Activated B cell treated with CpG ODN at 0.5 μM for 24 hours (primary cell): ENCODE data around the gene TBC1D12. TPM values are rescaled to one million over a fixed set of nuclear protein-coding genes. Genes with fewer than 3 reads are reported as not detected.
"Not testable (repeated sequence)": the region's sequence is repeated elsewhere in the genome, so short reads cannot be mapped to it uniquely, and the experiment has no call there.

ENCODE experiments used
- ATAC-seq: fragments of 200-7000 bp; cut with Tn5 transposase; one replicate; pipeline ENCODE4 v1.10.0; 2021; ENCODE audit warnings: low read depth, mild to moderate bottlenecking, moderate library complexity
- CTCF ChIA-PET: fragments of 350-600 bp; sonication (Branson Sonifier 250); formaldehyde crosslinking; loops from one replicate; lab custom pipeline; 2021; ENCODE audit warnings: antibody characterized with exemption; lab: Charles Lee
- POLR2A ChIA-PET: fragments of 350-600 bp; sonication (Branson Sonifier 250); formaldehyde crosslinking; loops from one replicate; lab custom pipeline; 2021; ENCODE audit warnings: antibody characterized with exemption; lab: Charles Lee
- DNase-seq: peaks from one replicate; pipeline ENCODE4 v3.0.0; 2022
- H3K27ac Mint-ChIP-seq: one replicate; pipeline ENCODE4 v1.8.0; 2020; ENCODE audit warnings: mixed read lengths
- H3K27me3 Mint-ChIP-seq: one replicate; pipeline ENCODE4 v1.8.0; 2021; ENCODE audit warnings: mixed read lengths
- H3K36me3 Mint-ChIP-seq: one replicate; pipeline ENCODE4 v1.8.0; 2021; ENCODE audit warnings: low read depth, mixed read lengths
- H3K4me1 Mint-ChIP-seq: one replicate; pipeline ENCODE4 v1.8.0; 2021; ENCODE audit warnings: mixed read lengths
- H3K4me3 Mint-ChIP-seq: one replicate; pipeline ENCODE4 v1.8.0; 2020; ENCODE audit warnings: mild to moderate bottlenecking, mixed read lengths
- H3K9me3 Mint-ChIP-seq: one replicate; pipeline ENCODE4 v1.8.0; 2020; ENCODE audit warnings: mixed read lengths
- intact Hi-C: fragments of 100-400 bp; cut with micrococcal nuclease; formaldehyde crosslinking; loops from one replicate; pipeline ENCODE4 v1.15.1; 2024
- total RNA-seq: library from RNA; stranded (reverse); gene quantifications from 2 replicates; pipeline ENCODE4 v1.2.3, GENCODE V29; 2022
- TF ChIP-seq, protein P1 (sequence below): fragments of 200-600 bp; IDR thresholded peaks from one replicate; pipeline ENCODE4 v1.8.0; 2022; ENCODE audit warnings: antibody characterized with exemption, mild to moderate bottlenecking

Gene TBC1D12
- total RNA-seq, 1 donor from 2014 or later: 6.1 TPM

DNA sequence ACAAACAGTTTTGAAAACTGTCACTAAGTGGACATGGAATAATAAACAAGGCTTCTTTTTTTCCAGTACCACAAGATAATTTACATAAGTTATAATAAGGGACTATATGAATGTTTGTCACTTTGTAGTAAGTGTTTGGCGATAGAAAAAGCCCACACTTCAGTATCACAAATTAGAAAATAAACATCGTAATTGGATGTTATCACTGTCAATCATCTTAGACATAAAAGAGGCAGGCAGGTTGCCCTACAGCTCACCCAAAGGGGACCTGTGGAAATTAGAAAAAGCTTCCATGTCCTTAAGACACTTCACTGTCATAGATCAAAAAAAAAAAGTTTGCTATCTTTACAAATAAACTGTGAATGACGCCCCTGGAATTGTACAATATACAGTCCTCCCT, 36.0 kb upstream of the TBC1D12 start:
- no peak overlapping the region for H3K4me3 Mint-ChIP-seq
- H3K27ac Mint-ChIP-seq: no peak overlapping the region
- no peaks in the 10 kb centered on the region for H3K9me3 Mint-ChIP-seq
- ChIA-PET POLR2A (no interaction called here), CTCF (no interaction called here)
- H3K36me3 Mint-ChIP-seq: peaks cover 8% of the 10 kb centered on the region
- TF ChIP-seq, protein P1, sequence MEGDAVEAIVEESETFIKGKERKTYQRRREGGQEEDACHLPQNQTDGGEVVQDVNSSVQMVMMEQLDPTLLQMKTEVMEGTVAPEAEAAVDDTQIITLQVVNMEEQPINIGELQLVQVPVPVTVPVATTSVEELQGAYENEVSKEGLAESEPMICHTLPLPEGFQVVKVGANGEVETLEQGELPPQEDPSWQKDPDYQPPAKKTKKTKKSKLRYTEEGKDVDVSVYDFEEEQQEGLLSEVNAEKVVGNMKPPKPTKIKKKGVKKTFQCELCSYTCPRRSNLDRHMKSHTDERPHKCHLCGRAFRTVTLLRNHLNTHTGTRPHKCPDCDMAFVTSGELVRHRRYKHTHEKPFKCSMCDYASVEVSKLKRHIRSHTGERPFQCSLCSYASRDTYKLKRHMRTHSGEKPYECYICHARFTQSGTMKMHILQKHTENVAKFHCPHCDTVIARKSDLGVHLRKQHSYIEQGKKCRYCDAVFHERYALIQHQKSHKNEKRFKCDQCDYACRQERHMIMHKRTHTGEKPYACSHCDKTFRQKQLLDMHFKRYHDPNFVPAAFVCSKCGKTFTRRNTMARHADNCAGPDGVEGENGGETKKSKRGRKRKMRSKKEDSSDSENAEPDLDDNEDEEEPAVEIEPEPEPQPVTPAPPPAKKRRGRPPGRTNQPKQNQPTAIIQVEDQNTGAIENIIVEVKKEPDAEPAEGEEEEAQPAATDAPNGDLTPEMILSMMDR: no peak
- intact Hi-C loops: no loop called here
- no peak for DNase-seq
- peaks cover 19% of the 10 kb centered on the region for H3K27me3 Mint-ChIP-seq
- H3K4me1 Mint-ChIP-seq: peaks cover 20% of the 10 kb centered on the region
- no peak for ATAC-seq

DNA sequence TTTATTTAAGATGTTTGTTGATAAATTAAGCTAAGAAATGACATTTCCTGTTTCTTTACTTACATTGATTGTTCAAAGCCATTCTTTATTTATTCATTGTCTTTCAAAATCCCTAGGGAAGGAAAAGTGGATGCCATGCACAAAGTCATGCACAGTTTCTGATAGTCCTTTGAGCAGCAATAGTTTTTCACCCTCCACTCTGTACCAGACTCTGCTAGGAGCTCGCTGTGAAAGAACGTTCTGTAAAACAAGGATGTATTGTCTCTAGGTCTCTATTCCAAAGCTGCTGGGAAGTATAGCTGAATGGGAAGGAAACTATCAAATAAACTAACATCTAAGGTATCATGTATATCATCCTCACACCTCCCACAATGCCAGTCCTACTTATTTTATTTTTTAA, 31.8 kb upstream of the TBC1D12 start:
- Mint-ChIP-seq H3K27me3 (peaks cover 32% of the 10 kb centered on the region), H3K9me3 (no peaks in the 10 kb centered on the region), H3K36me3 (no peaks in the 10 kb centered on the region), H3K4me3 (no peak overlapping the region), H3K27ac (no peak overlapping the region), H3K4me1 (no peaks in the 10 kb centered on the region)
- POLR2A ChIA-PET: no interaction called here
- ATAC-seq (no peak), DNase-seq (no peak)
- CTCF ChIA-PET: interaction anchor here (0.9 kb wide), 1 partner anchor 74 kb away, joined by 3 read pairs; no protein-coding TSS in a partner anchor
- intact Hi-C loops: no loop called here
- TF ChIP-seq, protein P1: no peak

DNA sequence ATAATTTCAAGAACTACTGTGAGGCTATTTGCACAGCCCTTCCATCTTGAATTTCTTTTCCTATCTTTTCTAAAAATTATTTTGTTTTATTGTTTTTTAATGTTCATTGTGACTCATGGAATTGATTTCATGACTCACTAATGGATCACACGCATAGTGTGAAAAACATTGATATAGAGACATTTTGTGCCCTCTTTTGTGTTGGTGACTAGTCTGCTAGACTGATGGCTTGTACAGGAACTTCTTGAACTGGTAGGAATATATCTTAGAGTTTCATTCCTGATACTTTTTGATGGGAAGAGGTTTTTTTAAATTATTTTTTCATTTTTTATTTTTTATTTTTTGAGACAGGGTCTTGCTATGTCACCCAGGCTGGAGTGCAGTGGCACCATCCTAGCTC, 27.0 kb upstream of the TBC1D12 start:
- Mint-ChIP-seq H3K4me3 (no peak overlapping the region), H3K27me3 (peaks cover 36% of the 10 kb centered on the region), H3K27ac (no peak overlapping the region), H3K4me1 (no peaks in the 10 kb centered on the region), H3K36me3 (no peaks in the 10 kb centered on the region), H3K9me3 (no peaks in the 10 kb centered on the region)
- TF ChIP-seq, protein P1: no peak
- CTCF ChIA-PET: no interaction called here
- ATAC-seq (no peak), DNase-seq (no peak)
- intact Hi-C loops: no loop called here
- POLR2A ChIA-PET: no interaction called here

DNA sequence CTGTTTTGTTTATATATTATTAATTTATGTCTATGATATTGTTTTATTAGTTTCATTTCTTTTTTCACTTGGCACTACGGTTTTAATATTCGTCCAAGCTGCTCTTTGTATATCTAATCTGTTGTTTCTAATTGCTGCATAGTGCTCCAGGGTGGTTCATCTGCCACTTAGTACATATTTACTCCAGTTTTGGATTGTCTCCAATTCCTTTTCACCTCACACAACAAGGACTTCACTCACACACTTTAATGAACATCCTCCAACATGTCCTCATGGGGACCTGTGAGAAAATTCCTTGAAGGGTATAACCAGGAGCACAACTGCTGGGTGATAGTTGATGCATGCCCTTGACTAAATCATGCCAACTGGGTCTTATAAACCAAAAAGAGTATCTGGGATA, 25.5 kb upstream of the TBC1D12 start:
- POLR2A ChIA-PET: no interaction called here
- DNase-seq (no peak), ATAC-seq (no peak)
- H3K4me3 Mint-ChIP-seq: no peak overlapping the region
- no peak overlapping the region for H3K27ac Mint-ChIP-seq
- no peaks in the 10 kb centered on the region for H3K36me3 Mint-ChIP-seq
- H3K9me3 Mint-ChIP-seq: no peaks in the 10 kb centered on the region
- CTCF ChIA-PET: interaction anchor here (0.6 kb wide), 1 partner anchor 14 kb away, joined by 3 read pairs; no protein-coding TSS in a partner anchor
- no peaks in the 10 kb centered on the region for H3K4me1 Mint-ChIP-seq
- intact Hi-C loops: no loop called here
- peaks cover 36% of the 10 kb centered on the region for H3K27me3 Mint-ChIP-seq
- TF ChIP-seq, protein P1: no peak

DNA sequence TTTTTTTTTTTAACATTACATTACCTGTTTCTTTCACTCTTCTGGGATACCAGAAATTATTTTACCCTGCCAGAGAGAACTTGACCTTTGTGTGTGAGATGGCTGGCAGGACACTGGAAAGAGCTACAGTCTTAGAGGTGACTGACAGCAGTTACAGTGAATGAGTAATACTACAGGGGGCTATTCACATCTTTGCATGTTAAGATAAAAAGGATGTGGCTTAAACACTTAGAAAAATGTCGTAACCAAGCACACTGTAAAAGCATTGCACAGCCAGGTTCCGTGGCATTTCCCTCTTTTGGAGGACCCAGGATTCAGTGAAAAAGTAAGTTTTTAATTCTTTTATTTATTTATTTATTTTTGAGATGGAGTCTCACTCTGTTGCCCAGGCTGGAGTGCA, 18.8 kb upstream of the TBC1D12 start:
- ATAC-seq (no peak), DNase-seq (no peak)
- intact Hi-C loops: no loop called here
- ChIA-PET POLR2A (interaction anchor here (0.6 kb wide), 2 partner anchors 9 to 679 kb away, joined by 6 read pairs; no protein-coding TSS in a partner anchor), CTCF (interaction anchor here (0.7 kb wide), 1 partner anchor 78 kb away, joined by 4 read pairs; no protein-coding TSS in a partner anchor)
- TF ChIP-seq, protein P1: no peak
- Mint-ChIP-seq H3K27me3 (peaks cover 9% of the 10 kb centered on the region), H3K4me1 (no peaks in the 10 kb centered on the region), H3K27ac (no peak overlapping the region), H3K4me3 (no peak overlapping the region), H3K9me3 (no peaks in the 10 kb centered on the region), H3K36me3 (no peaks in the 10 kb centered on the region)

DNA sequence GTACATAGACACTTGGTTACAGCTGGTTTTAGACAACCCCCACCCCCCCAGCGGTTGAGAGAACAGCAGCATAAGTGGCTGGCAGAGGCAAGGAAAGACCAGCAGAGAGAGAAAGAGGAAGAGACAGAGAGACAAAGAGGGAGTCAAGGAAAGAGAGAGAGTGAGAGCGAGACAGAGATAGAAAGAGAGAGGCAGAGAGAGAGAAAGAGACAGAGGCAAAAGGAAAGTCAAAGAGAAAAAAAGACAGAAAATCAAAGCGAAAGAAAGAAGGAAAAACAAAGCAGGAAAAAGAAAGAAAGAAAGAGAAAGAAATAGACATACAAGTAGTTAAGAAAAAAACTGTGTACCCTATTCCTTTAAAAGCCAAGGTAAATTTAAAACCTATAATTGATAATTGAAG, 16.6 kb upstream of the TBC1D12 start:
- H3K9me3 Mint-ChIP-seq, CTCF ChIA-PET, DNase-seq, H3K36me3 Mint-ChIP-seq, POLR2A ChIA-PET, H3K27ac Mint-ChIP-seq, H3K4me1 Mint-ChIP-seq, ATAC-seq, intact Hi-C loops, H3K27me3 Mint-ChIP-seq, H3K4me3 Mint-ChIP-seq: not testable (repeated sequence)

DNA sequence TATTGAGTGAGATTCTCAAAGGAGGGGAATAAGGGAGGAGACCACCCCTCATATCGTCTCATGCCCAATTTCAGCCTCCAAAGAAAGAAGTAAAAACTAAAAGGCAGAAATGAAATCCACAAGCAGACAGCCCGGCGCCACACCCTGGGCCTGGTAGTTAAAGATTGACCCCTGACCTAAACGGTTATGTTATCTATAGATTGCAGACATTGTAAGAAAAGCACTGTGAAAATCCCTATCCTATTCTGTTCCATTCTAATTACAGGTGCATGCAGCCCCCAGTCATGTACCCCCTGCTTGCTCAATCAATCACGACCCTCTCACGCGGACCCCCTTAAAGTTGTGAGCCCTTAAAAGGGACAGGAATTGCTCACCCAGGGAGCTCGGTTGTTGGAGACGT, 10.2 kb upstream of the TBC1D12 start:
- H3K9me3 Mint-ChIP-seq, ATAC-seq, H3K27ac Mint-ChIP-seq, CTCF ChIA-PET, intact Hi-C loops, H3K4me1 Mint-ChIP-seq, H3K36me3 Mint-ChIP-seq, DNase-seq, H3K4me3 Mint-ChIP-seq: not testable (repeated sequence)
- peaks cover 10% of the 10 kb centered on the region for H3K27me3 Mint-ChIP-seq
- POLR2A ChIA-PET: interaction anchor here (0.6 kb wide), 1 partner anchor 9 kb away, joined by 6 read pairs; no protein-coding TSS in a partner anchor
